ENCODE measurements around the gene MACROD1.

DNA sequence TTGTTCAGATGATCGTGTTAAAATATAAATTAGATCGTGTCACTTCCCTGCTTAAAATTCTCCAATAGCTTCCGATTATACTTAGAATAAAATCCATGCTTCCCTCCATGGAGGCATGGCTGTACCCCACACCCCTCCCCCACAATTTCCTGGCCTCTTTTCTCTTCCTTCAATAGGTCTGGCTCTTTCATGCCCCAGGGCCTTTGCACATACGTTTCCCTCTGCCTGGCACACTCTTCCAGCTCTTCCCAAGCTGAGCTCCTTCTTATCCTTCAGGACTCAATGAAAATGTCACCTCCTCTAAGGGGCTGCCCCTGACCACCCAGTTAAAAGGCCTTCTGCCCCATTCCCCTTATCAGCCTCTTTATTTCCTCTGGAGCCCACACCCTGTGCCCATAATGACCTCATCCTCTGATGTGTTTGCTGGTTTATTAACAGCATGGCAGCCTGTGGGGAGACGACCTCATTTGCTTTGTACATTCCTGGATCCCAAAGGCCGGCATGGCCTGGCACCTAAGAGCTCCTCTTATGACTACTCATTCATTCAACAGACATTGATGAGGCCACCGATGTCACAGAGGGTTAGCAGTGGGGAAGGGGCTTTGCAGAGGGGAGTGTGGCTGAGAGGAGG, 139.2 kb downstream of the MACROD1 start:
- no peak for TF ChIP-seq EZH2 (IDR thresholded peaks at IDR 0.05; ENCODE audit: insufficient read depth, poor library complexity, severe bottlenecking)
- no peak for TF ChIP-seq EZH2phosphoT487 (IDR thresholded peaks at IDR 0.05; ENCODE audit: insufficient read depth, low read depth)

All from GM23248 (cell line).